Upper lobe of left lung (tissue), 6 donors: Measurements from ENCODE around the gene CERS3. TPM values are rescaled to one million over a fixed set of nuclear protein-coding genes. Genes with fewer than 3 reads are reported as not detected.
"Not testable (repeated sequence)": the region's sequence is repeated elsewhere in the genome, so short reads cannot be mapped to it uniquely, and the experiment has no call there.

Experiments
- ATAC-seq, 2 donors: fragments of 200-7000 bp; cut with Tn5 transposase; one replicate each; pipeline ENCODE4 v1.9.1; 2022; ENCODE audit warnings: mild to moderate bottlenecking in 2 of 2, moderate library complexity in 2 of 2; ENCODE audit not compliant: low FRiP score in 2 of 2
- DNase-seq, 2 donors: peaks; one replicate each; pipeline ENCODE4 v3.0.0-alpha.2; 2019 to 2020
- H3K27ac ChIP-seq, 4 donors: fragments of 200-600 bp; sonication (generic); one replicate each; pipeline ENCODE4 v1.5.1; 2016 to 2019
- H3K27me3 ChIP-seq, 4 donors: fragments of 200-600 bp; sonication (generic); one replicate each; pipeline ENCODE4 v1.5.1; 2017 to 2019
- H3K36me3 ChIP-seq, 4 donors: fragments of 200-600 bp; sonication (generic); one replicate each; pipeline ENCODE4 v1.5.1; 2016 to 2019
- H3K4me1 ChIP-seq, 4 donors: fragments of 200-600 bp; sonication (generic); one replicate each; pipeline ENCODE4 v1.5.1; 2018 to 2019
- H3K4me3 ChIP-seq, 4 donors: fragments of 200-600 bp; sonication (generic); one replicate each; pipeline ENCODE4 v1.5.1; 2017 to 2019; ENCODE audit warnings: mild to moderate bottlenecking in 2 of 4, moderate library complexity in 1 of 4
- H3K9me3 ChIP-seq, 4 donors: fragments of 200-600 bp; sonication (generic); one replicate each; pipeline ENCODE4 v1.5.1; 2018 to 2019
- EP300 ChIP-seq, 4 donors: sonication (generic); formaldehyde crosslinking; IDR thresholded peaks; one replicate each; pipeline ENCODE4 v1.5.1; 2017; ENCODE audit warnings: antibody characterized with exemption in 4 of 4, control low read depth in 2 of 4
- POLR2A ChIP-seq, 4 donors: fragments of 450-650 bp; IDR thresholded peaks; one replicate each; pipeline ENCODE4 v1.5.1; 2016 to 2017; ENCODE audit warnings: antibody characterized with exemption in 4 of 4, mild to moderate bottlenecking in 2 of 4
- POLR2AphosphoS5 ChIP-seq, 2 donors: sonication (generic); formaldehyde crosslinking; IDR thresholded peaks; one replicate each; pipeline ENCODE4 v1.5.1; 2017; ENCODE audit warnings: antibody characterized with exemption in 2 of 2
- WGBS, 2 donors: methylation state at CpG; one replicate each; pipeline ENCODE4 v1.1.5; 2017 to 2018; 5-methylcytosine and 5-hydroxymethylcytosine counted together
- total RNA-seq, 6 donors: library from RNA; depleted of rRNA in 4 of 6; stranded (reverse); fragments of >200 nt in 4 of 6; gene quantifications; one replicate each; pipeline versions ENCODE4 v1.1.0 to v1.2.1, GENCODE V29; 2016 to 2021
- TF ChIP-seq, protein P1 (sequence below), 6 experiments: fragments of 450-650 bp in 4 of 6; fragments of 200-600 bp in 2 of 6; sonication (generic) in 2 of 6; IDR thresholded peaks; one replicate each; pipeline ENCODE4 v1.5.1; 2016 to 2019; ENCODE audit warnings: antibody characterized with exemption in 6 of 6
- donor health status: DM: no; HTN: no; CAD: no; lungs with moderate emphysema.
- donor health status: DM: no; HTN: yes; CAD: no; lungs with severe emphysema.

Gene CERS3
- total RNA-seq, 6 donors from 2014 or later: 0.33 TPM; not detected in 5

DNA sequence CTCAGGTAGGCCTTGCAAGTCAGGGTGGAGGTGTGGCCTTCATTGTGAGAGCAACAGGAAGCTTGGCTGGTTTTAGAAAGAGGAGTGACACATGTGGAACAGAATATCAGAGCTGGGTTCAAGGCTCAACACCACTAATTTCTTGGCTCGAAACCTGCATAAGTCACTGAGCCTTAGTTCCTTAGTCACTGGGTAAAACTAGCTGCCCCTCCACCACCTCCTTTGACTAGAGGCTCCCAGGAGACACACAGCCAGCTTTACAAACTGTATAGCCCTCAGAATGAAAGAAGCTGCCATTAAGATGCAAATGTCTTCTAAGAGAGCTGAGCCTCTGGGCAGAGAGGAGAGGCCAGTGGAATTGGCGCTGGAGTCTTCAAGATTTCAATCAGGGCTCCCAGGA, 67.7 kb downstream of the CERS3 start:
- 62 to 68% methylated on average over 2 of the region's 2 CpGs for WGBS, 2 donors
- no peak overlapping the region for H3K4me3 ChIP-seq
- no peak for TF ChIP-seq EP300 (IDR thresholded peaks at IDR 0.05)
- ATAC-seq (no peak), DNase-seq (no peak)
- no peaks in the 10 kb centered on the region for H3K4me1 ChIP-seq
- no peak overlapping the region for H3K27ac ChIP-seq
- no peaks in the 10 kb centered on the region for H3K36me3 ChIP-seq
- H3K9me3 ChIP-seq: no peaks in the 10 kb centered on the region
- no peaks in the 10 kb centered on the region for H3K27me3 ChIP-seq

- Histone ChIP-seq H3K4me1 (no peaks in the 10 kb centered on the region), H3K27ac (no peak overlapping the region), H3K9me3 (no peaks in the 10 kb centered on the region), H3K27me3 (no peaks in the 10 kb centered on the region), H3K36me3 (no peaks in the 10 kb centered on the region), H3K4me3 (no peak overlapping the region)
- DNase-seq: no peak
- WGBS, 2 donors: 71 to 81% methylated on average over 1 of the region's 1 CpG
- TF ChIP-seq POLR2AphosphoS5 (IDR thresholded peaks at IDR 0.05): no peak
- TF ChIP-seq, protein P1, sequence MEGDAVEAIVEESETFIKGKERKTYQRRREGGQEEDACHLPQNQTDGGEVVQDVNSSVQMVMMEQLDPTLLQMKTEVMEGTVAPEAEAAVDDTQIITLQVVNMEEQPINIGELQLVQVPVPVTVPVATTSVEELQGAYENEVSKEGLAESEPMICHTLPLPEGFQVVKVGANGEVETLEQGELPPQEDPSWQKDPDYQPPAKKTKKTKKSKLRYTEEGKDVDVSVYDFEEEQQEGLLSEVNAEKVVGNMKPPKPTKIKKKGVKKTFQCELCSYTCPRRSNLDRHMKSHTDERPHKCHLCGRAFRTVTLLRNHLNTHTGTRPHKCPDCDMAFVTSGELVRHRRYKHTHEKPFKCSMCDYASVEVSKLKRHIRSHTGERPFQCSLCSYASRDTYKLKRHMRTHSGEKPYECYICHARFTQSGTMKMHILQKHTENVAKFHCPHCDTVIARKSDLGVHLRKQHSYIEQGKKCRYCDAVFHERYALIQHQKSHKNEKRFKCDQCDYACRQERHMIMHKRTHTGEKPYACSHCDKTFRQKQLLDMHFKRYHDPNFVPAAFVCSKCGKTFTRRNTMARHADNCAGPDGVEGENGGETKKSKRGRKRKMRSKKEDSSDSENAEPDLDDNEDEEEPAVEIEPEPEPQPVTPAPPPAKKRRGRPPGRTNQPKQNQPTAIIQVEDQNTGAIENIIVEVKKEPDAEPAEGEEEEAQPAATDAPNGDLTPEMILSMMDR (IDR thresholded peaks at IDR 0.05): no peak
- no peak for TF ChIP-seq POLR2A (IDR thresholded peaks at IDR 0.05)
- TF ChIP-seq EP300 (IDR thresholded peaks at IDR 0.05): no peak
- ATAC-seq: no peak
Observed at GRCh38 chr15:100457201-100457600, 71.5 kb downstream of the CERS3 start.

DNA sequence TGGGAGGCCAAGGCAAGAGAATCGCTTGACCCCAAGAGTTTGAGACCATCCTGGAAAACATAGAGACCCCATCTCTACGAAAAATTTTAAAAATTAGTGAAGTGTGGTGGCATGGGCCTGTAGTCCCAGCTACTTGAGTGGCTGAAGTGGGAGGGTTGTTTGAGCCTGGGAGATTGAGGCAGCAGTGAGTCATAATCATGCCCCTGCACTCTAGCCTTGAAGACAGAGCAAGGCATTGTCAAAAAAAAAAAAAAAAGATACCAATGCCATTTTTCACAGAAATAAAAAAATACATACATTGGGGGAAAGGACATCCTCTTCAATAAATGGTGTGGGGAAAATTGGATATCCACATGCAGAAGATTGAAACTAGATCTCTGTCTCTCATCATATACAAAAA, 74.6 kb downstream of the CERS3 start:
- ATAC-seq (no peak), DNase-seq (no peak)
- no peaks in the 10 kb centered on the region for H3K36me3 ChIP-seq
- H3K27me3 ChIP-seq: no peaks in the 10 kb centered on the region
- no peak overlapping the region for H3K27ac ChIP-seq
- peaks cover 0 to 7% (median 2%) of the 10 kb centered on the region in 4 donors for H3K9me3 ChIP-seq
- H3K4me3 ChIP-seq: no peak overlapping the region
- TF ChIP-seq EP300 (IDR thresholded peaks at IDR 0.05): no peak
- TF ChIP-seq, protein P1 (IDR thresholded peaks at IDR 0.05): no peak
- TF ChIP-seq POLR2A (IDR thresholded peaks at IDR 0.05): no peak
- no peak for TF ChIP-seq POLR2AphosphoS5 (IDR thresholded peaks at IDR 0.05)
- WGBS, 2 donors: 60 to 75% methylated on average over 2 of the region's 2 CpGs
- H3K4me1 ChIP-seq: no peaks in the 10 kb centered on the region

DNA sequence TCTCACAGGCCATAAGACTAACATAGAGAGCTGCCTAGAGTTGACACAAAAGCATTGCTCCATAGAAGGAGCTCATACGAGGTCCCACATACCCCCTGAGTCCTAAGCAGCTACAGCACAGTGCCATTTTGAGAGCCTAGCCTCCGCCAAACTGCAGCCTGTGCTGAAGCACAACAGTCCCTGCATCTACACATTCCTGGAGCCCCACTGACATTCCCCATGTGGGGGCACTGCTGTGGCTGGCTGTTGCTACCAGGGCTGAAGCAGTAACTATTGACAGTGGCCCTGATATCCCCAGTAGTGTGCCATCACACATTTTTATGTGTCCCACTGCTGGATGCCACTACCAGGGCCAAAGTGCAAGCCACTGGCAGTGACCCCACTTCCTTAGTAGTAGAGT, 80.3 kb downstream of the CERS3 start:
- no peak overlapping the region for H3K27ac ChIP-seq
- H3K4me1 ChIP-seq: no peaks in the 10 kb centered on the region
- no peak for DNase-seq
- WGBS, 2 donors: 64 to 86% methylated on average over 1 to 2 of the region's 2 CpGs
- no peaks in the 10 kb centered on the region for H3K36me3 ChIP-seq
- no peak for TF ChIP-seq EP300 (IDR thresholded peaks at IDR 0.05)
- no peak for TF ChIP-seq POLR2A (IDR thresholded peaks at IDR 0.05)
- TF ChIP-seq POLR2AphosphoS5 (IDR thresholded peaks at IDR 0.05): no peak
- TF ChIP-seq, protein P1 (IDR thresholded peaks at IDR 0.05): no peak
- no peak overlapping the region for H3K4me3 ChIP-seq
- H3K9me3 ChIP-seq: peaks cover 0 to 7% (median 2%) of the 10 kb centered on the region in 4 donors
- no peak for ATAC-seq
- no peaks in the 10 kb centered on the region for H3K27me3 ChIP-seq

GRCh38 chr15:100441063-100441462, 87.7 kb downstream of the CERS3 start:
- not testable (repeated sequence) for H3K4me3 ChIP-seq, H3K4me1 ChIP-seq, H3K27ac ChIP-seq, ATAC-seq, H3K9me3 ChIP-seq, H3K36me3 ChIP-seq, H3K27me3 ChIP-seq, DNase-seq
- WGBS, 2 donors: 85 to 89% methylated on average over 11 of the region's 11 CpGs

DNA sequence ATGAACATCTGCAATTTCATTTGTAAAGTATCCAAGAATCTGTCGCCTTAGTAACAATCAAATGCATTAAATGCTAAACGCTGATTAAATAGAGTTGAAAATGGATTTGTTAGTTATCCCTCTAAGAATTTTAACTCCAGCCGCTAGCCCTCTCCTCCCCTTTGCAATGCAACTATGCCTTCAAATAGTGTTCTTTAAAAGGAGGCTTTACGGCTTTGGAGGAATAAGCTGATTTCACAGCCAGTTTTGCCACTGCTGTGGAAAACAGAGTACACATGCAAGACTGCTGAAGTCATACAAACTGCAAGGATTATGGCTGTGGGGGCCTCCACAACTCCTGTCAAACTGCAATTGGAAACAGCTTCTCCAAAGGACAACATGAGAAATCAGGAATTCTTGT, 89.2 kb downstream of the CERS3 start:
- H3K4me1 ChIP-seq: no peaks in the 10 kb centered on the region
- DNase-seq (no peak), ATAC-seq (no peak)
- H3K27ac ChIP-seq: no peak overlapping the region
- H3K36me3 ChIP-seq: no peaks in the 10 kb centered on the region
- no peaks in the 10 kb centered on the region for H3K9me3 ChIP-seq
- no peak for TF ChIP-seq EP300 (IDR thresholded peaks at IDR 0.05)
- TF ChIP-seq, protein P1 (IDR thresholded peaks at IDR 0.05): no peak
- no peaks in the 10 kb centered on the region for H3K27me3 ChIP-seq
- 80 to 88% methylated on average over 4 of the region's 4 CpGs for WGBS, 2 donors
- no peak overlapping the region for H3K4me3 ChIP-seq
